HepG2 (cell line): Measurements from ENCODE around the gene C20orf204. TPM values are rescaled to one million over a fixed set of nuclear protein-coding genes. Genes with fewer than 3 reads are reported as not detected.

ENCODE experiments used
- ATAC-seq: fragments of 200-7000 bp; cut with Tn5 transposase; 3 replicates; pipeline ENCODE4 v1.9.1; 2020; ENCODE audit warnings: mild to moderate bottlenecking, moderate library complexity
- BruUV-seq: library from RNA; stranded (reverse); fragments of 400-500 nt; replicated peaks from 2 replicates; lab custom pipeline; 2021; lab: Mats Ljungman, UMichigan
- CTCF ChIA-PET: fragments of 300-600 bp; formaldehyde crosslinking; extraction: SDS; loops from one replicate; lab custom pipeline; 2021; ENCODE audit warnings: low total read pairs, inconsistent platforms, low intra/inter-chr PET ratio; lab: Yijun Ruan, JAX
- POLR2A ChIA-PET: fragments of 350-600 bp; sonication (Branson Sonifier 250); formaldehyde crosslinking; loops from one replicate; lab custom pipeline; 2020; ENCODE audit warnings: antibody characterized with exemption, inconsistent platforms; lab: Yijun Ruan, JAX
- DNase-seq: peaks from one replicate; pipeline ENCODE4 v3.0.0-alpha.2; 2015; ENCODE audit warnings: low spot score
- FAIRE-seq: peaks from 3 replicates; lab custom pipeline; 2011; peaks lifted over from hg19 to GRCh38; lab: Jason Lieb, UNC
- H2AFZ ChIP-seq: one replicate; pipeline ENCODE4 v1.6.1; 2011; ENCODE audit warnings: low read length, inconsistent platforms
- H3K27ac ChIP-seq: fragments of 300-600 bp; 3 replicates; pipeline ENCODE4 v1.8.0; 2011; ENCODE audit warnings: mixed run types, mild to moderate bottlenecking, mixed read lengths, low read length, inconsistent platforms; ENCODE audit not compliant: insufficient read depth; ENCODE audit errors: extremely low read length
- H3K27me3 ChIP-seq, 2 experiments: fragments of 200-600 bp in 1 of 2; 2 replicates in 1 of 2; 3 replicates in 1 of 2; pipeline versions ENCODE4 v1.6.0 to v1.8.0; 2011; ENCODE audit warnings: low read length in 2 of 2, mild to moderate bottlenecking in 2 of 2, moderate library complexity in 2 of 2, inconsistent platforms in 1 of 2; ENCODE audit not compliant: insufficient read depth in 2 of 2, control insufficient read depth in 1 of 2
- H3K36me3 ChIP-seq, 2 experiments: fragments of 200-600 bp in 1 of 2; replicated peaks in 1 of 2; 2 replicates in 1 of 2; 3 replicates in 1 of 2; pipeline versions ENCODE4 v1.5.1 to v1.8.0; 2011; ENCODE audit warnings: low read length in 2 of 2, inconsistent platforms in 1 of 2; ENCODE audit not compliant: insufficient read depth in 2 of 2, control insufficient read depth in 1 of 2
- H3K4me1 ChIP-seq: 2 replicates; pipeline ENCODE4 v1.5.1; 2012; ENCODE audit warnings: low read length, inconsistent platforms; ENCODE audit not compliant: insufficient read depth
- H3K4me2 ChIP-seq: 2 replicates; pipeline ENCODE4 v1.6.0; 2011; ENCODE audit warnings: low read depth, low read length, inconsistent platforms
- H3K4me3 ChIP-seq, 3 experiments: fragments of 200-600 bp in 1 of 3; sonication (generic), shearing (Covaris generic) in 1 of 3; replicated peaks in 1 of 3; 2 replicates each; pipeline ENCODE4 v1.5.1; 2011 to 2016; ENCODE audit warnings: low read length in 3 of 3, inconsistent platforms in 2 of 3, low read depth in 2 of 3, mild to moderate bottlenecking in 2 of 3, control low read depth in 1 of 3, mixed read lengths in 1 of 3; ENCODE audit not compliant: insufficient read depth in 1 of 3
- H3K79me2 ChIP-seq: one replicate; pipeline ENCODE4 v1.6.1; 2011; ENCODE audit warnings: low read length, inconsistent platforms; ENCODE audit not compliant: insufficient read depth
- H3K9ac ChIP-seq: 2 replicates; pipeline ENCODE4 v1.6.0; 2011; ENCODE audit warnings: mild to moderate bottlenecking, low read depth, low read length, inconsistent platforms; ENCODE audit not compliant: insufficient read depth
- H3K9me3 ChIP-seq: 2 replicates; pipeline ENCODE4 v1.5.1; 2012; ENCODE audit warnings: mild to moderate bottlenecking, low read length
- H4K20me1 ChIP-seq: 2 replicates; pipeline ENCODE4 v1.6.0; 2011; ENCODE audit warnings: inconsistent platforms, mild to moderate bottlenecking, low read length, moderate library complexity; ENCODE audit not compliant: insufficient read depth
- ASH2L ChIP-seq: fragments of 300-600, 200-600 bp; sonication (generic); IDR thresholded peaks from 2 replicates; pipeline ENCODE4 v1.7.0; 2017; ENCODE audit warnings: low read depth, mild to moderate bottlenecking, moderate library complexity, mixed read lengths, low read length; ENCODE audit not compliant: insufficient read length
- KDM3A ChIP-seq: IDR thresholded peaks from 2 replicates; pipeline ENCODE4 v1.6.1; 2018; ENCODE audit warnings: low read depth, missing compliant biosample characterization
- MTA3 ChIP-seq: sonication (generic); formaldehyde crosslinking; IDR thresholded peaks from 2 replicates; pipeline ENCODE4 v1.4.0; 2020; ENCODE audit warnings: missing genetic modification reagents
- NFE2L1 ChIP-seq: sonication (generic); formaldehyde crosslinking; IDR thresholded peaks from 2 replicates; pipeline ENCODE4 v1.4.0; 2020; ENCODE audit warnings: missing genetic modification reagents, mild to moderate bottlenecking, borderline replicate concordance
- NFE2L2 ChIP-seq: fragments of 150-350 bp; IDR thresholded peaks from 2 replicates; pipeline ENCODE4 v1.6.1; 2014; ENCODE audit warnings: low read length
- PLSCR1 ChIP-seq: sonication (generic); formaldehyde crosslinking; IDR thresholded peaks from 2 replicates; pipeline ENCODE4 v1.5.0; 2020; ENCODE audit warnings: missing genetic modification reagents, mild to moderate bottlenecking, borderline replicate concordance
- STAT5B ChIP-seq: sonication (generic); formaldehyde crosslinking; IDR thresholded peaks from 2 replicates; pipeline ENCODE4 v1.4.0; 2020; ENCODE audit warnings: missing genetic modification reagents
- TEAD3 ChIP-seq: optimal IDR thresholded peaks from 2 replicates; pipeline ENCODE3; 2016; ENCODE audit warnings: borderline replicate concordance
- TGIF2 ChIP-seq: IDR thresholded peaks from 2 replicates; pipeline ENCODE4 v1.6.1; 2016; ENCODE audit warnings: control low read depth, missing compliant biosample characterization
- ZFP62 ChIP-seq: sonication (generic); formaldehyde crosslinking; IDR thresholded peaks from 2 replicates; pipeline ENCODE4 v1.4.0; 2020; ENCODE audit warnings: missing genetic modification reagents
- ZHX1 ChIP-seq: sonication (generic); formaldehyde crosslinking; IDR thresholded peaks from 2 replicates; pipeline ENCODE4 v1.8.1; 2022; ENCODE audit warnings: low read depth, mild to moderate bottlenecking, missing genetic modification reagents
- ZNF230 ChIP-seq: sonication (generic); formaldehyde crosslinking; IDR thresholded peaks from 2 replicates; pipeline ENCODE4 v1.4.0; 2020; ENCODE audit warnings: mild to moderate bottlenecking, missing genetic modification reagents
- ZNF276 ChIP-seq: sonication (generic); formaldehyde crosslinking; IDR thresholded peaks from 2 replicates; pipeline ENCODE4 v1.4.0; 2020; ENCODE audit warnings: mild to moderate bottlenecking, low read depth, missing genetic modification reagents
- ZNF335 ChIP-seq: sonication (generic); formaldehyde crosslinking; IDR thresholded peaks from 2 replicates; pipeline ENCODE4 v1.4.0; 2020; ENCODE audit warnings: missing genetic modification reagents
- ZNF615 ChIP-seq: sonication (generic); formaldehyde crosslinking; IDR thresholded peaks from 2 replicates; pipeline ENCODE4 v1.5.0; 2020; ENCODE audit warnings: mild to moderate bottlenecking, missing genetic modification reagents, borderline replicate concordance
- WGBS: methylation state at CpG from one replicate; pipeline ENCODE4 v1.1.6; 2017; ENCODE audit warnings: low lambda C conversion rate; 5-methylcytosine and 5-hydroxymethylcytosine counted together
- in situ Hi-C: cut with HindIII; loops from 2 replicates; pipeline ENCODE4 v1.10.0; 2017; ENCODE audit warnings: low pct_unique_long_range_greater_than_20kb; ENCODE audit not compliant: extremely low pct_ligation_motif_present
- intact Hi-C: fragments of 100-400 bp; cut with micrococcal nuclease; formaldehyde crosslinking; loops from one replicate; pipeline ENCODE4 v1.10.0; 2022; ENCODE audit not compliant: unreplicated experiment
- polyA plus RNA-seq, 8 experiments: library from polyadenylated mRNA; depleted of rRNA in 3 of 8; stranded (reverse) in 7 of 8; unstranded in 1 of 8; fragments of >200 nt; fragmentation: Illumina TruSeq in 4 of 8; extraction: Trizol in 4 of 8; gene quantifications; 2 replicates each; pipeline versions ENCODE4 v1.2.1 to v1.2.3, GENCODE V29; 2011 to 2016; ENCODE audit warnings: low read depth in 4 of 8, missing spikeins in 1 of 8, mixed read lengths in 1 of 8; ENCODE audit not compliant: insufficient read depth in 1 of 8
- total RNA-seq, 5 experiments: library from RNA; depleted of rRNA; stranded (reverse); fragments of >200 nt; fragmentation: Illumina TruSeq; extraction: Trizol; gene quantifications; 2 replicates each; pipeline ENCODE4 v1.2.3, GENCODE V29; 2016; ENCODE audit warnings: low read depth in 1 of 5

Gene C20orf204
- total and polyA plus RNA-seq, 2 of the 13 experiments (the other 11 are each of a cell fraction or from before 2014, with no cell fraction given): 22.1 to 80.0 TPM

- TF ChIP-seq ZHX1 (CRISPR knock-in tag) (0 out of 2 replicates have a peak, but pooled peaks have one; percentile 20), PLSCR1 (no peak), TGIF2 (CRISPR knock-in tag) (peak; percentile 10; the same call in 1 of the 2 replicates), KDM3A (CRISPR knock-in tag) (peak; percentile 79; the same call in 1 of the 2 replicates), ZFP62 (CRISPR knock-in tag) (no peak)
Measured at GRCh38 chr20:64079273-64080012, 43.5 kb downstream of the C20orf204 start, which contains the start of gene RGS19 (continued).

- BruUV-seq: no TSS peak
- no peaks in the 10 kb centered on the region for H3K36me3 ChIP-seq
- in situ Hi-C loops (loop anchor here (5.0 kb wide), 1 partner anchor 37 kb away; no protein-coding TSS in a partner anchor), intact Hi-C loops (loop anchor here (2.0 kb wide), 1 partner anchor 15 kb away; no protein-coding TSS in a partner anchor)
- ATAC-seq: peak; percentile 14
- WGBS: 3% methylated on average over 14 of the region's 62 CpGs
- peak within 1 kb of the TSS; percentile 99 for H3K4me2 ChIP-seq
- POLR2A ChIA-PET: interaction anchor here (0.7 to 4.9 kb wide), 10 partner anchors 10 to 1522 kb away, joined by 3 to 25 read pairs (median 4); partner anchors contain the start of genes C20orf204, PCMTD2, TCEA2 and UCKL1
- peaks cover 9% of the 10 kb centered on the region; the same call in 1 of the 2 replicates for H4K20me1 ChIP-seq
- peak within 1 kb of the TSS; percentile 35 for H3K27ac ChIP-seq
- no peaks in the 10 kb centered on the region for H3K79me2 ChIP-seq
- H2AFZ ChIP-seq: no peak within 1 kb of the TSS
- no peak for FAIRE-seq
- peaks cover 63% of the 10 kb centered on the region for H3K4me1 ChIP-seq
- peak within 1 kb of the TSS; percentile 77 to 89 (median 85) for H3K4me3 ChIP-seq
- peaks cover 11 to 22% of the 10 kb centered on the region in 2 experiments for H3K27me3 ChIP-seq
- H3K9ac ChIP-seq: peak within 1 kb of the TSS; percentile 78
- H3K9me3 ChIP-seq: no peaks in the 10 kb centered on the region
- CTCF ChIA-PET: no interaction called here
- no peak for DNase-seq
- TF ChIP-seq NFE2L1 (CRISPR knock-in tag) (peak; percentile 62; the same call in 1 of the 2 replicates), STAT5B (CRISPR knock-in tag) (no peak), ZNF276 (no peak), ZNF615 (CRISPR knock-in tag) (no peak), MTA3 (CRISPR knock-in tag) (no peak), NFE2L2 (no peak), ZNF230 (0 out of 2 replicates have a peak, but pooled peaks have one; percentile 15), ZNF335 (CRISPR knock-in tag) (no peak), TEAD3 (CRISPR knock-in tag) (peak; percentile 24), ASH2L (no peak)
Measured at GRCh38 chr20:64080013-64080812, 44.2 kb downstream of the C20orf204 start, which contains the start of gene OPRL1. Gene OPRL1 (plus strand): TSS chr20:64080082. CDS start chr20:64092721, 12,639 bp downstream.
